H1 (cell line): Measurements from ENCODE around the gene TTC27.

Source experiments
- BRCA1 ChIP-seq: IDR thresholded peaks from 2 replicates; pipeline ENCODE4 v1.6.1; 2012; ENCODE audit warnings: low read depth, low read length, improper control_type of control experiment
- CTCF ChIP-seq, 3 experiments: IDR thresholded peaks; 1 replicate in 2 of 3; 2 replicates in 1 of 3; pipeline versions ENCODE4 v1.5.1 to v1.6.1; 2011; ENCODE audit warnings: low read length in 3 of 3, mild to moderate bottlenecking in 3 of 3, inconsistent platforms in 2 of 3, low read depth in 1 of 3, moderate library complexity in 1 of 3; ENCODE audit not compliant: insufficient read depth in 1 of 3; ENCODE audit errors: control extremely low read depth in 1 of 3
- EP300 ChIP-seq, 2 experiments: IDR thresholded peaks; 1 replicate in 1 of 2; 2 replicates in 1 of 2; pipeline ENCODE4 v1.6.1; 2011 to 2012; ENCODE audit warnings: low read depth in 2 of 2, low read length in 2 of 2, mild to moderate bottlenecking in 2 of 2, borderline replicate concordance in 1 of 2, inconsistent platforms in 1 of 2, moderate library complexity in 1 of 2
- EZH2 ChIP-seq: fragments of 200-600 bp; sonication (generic); IDR thresholded peaks from 2 replicates; pipeline ENCODE4 v1.7.1; 2012; ENCODE audit warnings: low read depth, mild to moderate bottlenecking, moderate library complexity, low read length, inconsistent platforms; ENCODE audit not compliant: severe bottlenecking
- GTF2F1 ChIP-seq: IDR thresholded peaks from 2 replicates; pipeline ENCODE4 v1.6.1; 2012; ENCODE audit warnings: low read depth, low read length, improper control_type of control experiment, borderline replicate concordance
- HDAC6 ChIP-seq: IDR thresholded peaks from one replicate; pipeline ENCODE4 v1.7.1; 2012; ENCODE audit warnings: low read depth, mild to moderate bottlenecking, inconsistent platforms, low read length, moderate library complexity
- POLR2A ChIP-seq, 2 experiments: IDR thresholded peaks; 1 replicate in 1 of 2; 2 replicates in 1 of 2; pipeline ENCODE4 v1.6.1; 2011; ENCODE audit warnings: low read depth in 2 of 2, low read length in 2 of 2, mild to moderate bottlenecking in 2 of 2; ENCODE audit errors: control extremely low read depth in 1 of 2
- POLR2AphosphoS5 ChIP-seq: IDR thresholded peaks from 2 replicates; pipeline ENCODE4 v1.6.1; 2011; ENCODE audit warnings: low read depth, low read length
- RAD21 ChIP-seq, 2 experiments: IDR thresholded peaks in 1 of 2; conservative IDR thresholded peaks in 1 of 2; 2 replicates each; pipeline ENCODE4 v1.6.1; 2011; ENCODE audit warnings: low read depth in 2 of 2, low read length in 2 of 2, improper control_type of control experiment in 1 of 2, inconsistent platforms in 1 of 2, mild to moderate bottlenecking in 1 of 2, moderate library complexity in 1 of 2
- TCF12 ChIP-seq: IDR thresholded peaks from 2 replicates; pipeline ENCODE4 v1.6.1; 2011; ENCODE audit warnings: low read depth, mild to moderate bottlenecking, low read length
- ZNF274 ChIP-seq: IDR thresholded peaks from 2 replicates; pipeline ENCODE4 v1.7.0; 2012; ENCODE audit warnings: low read length, borderline replicate concordance; ENCODE audit errors: extremely low read depth
- TF ChIP-seq, protein P1 (sequence below): IDR thresholded peaks from 2 replicates; pipeline ENCODE4 v1.6.1; 2011; ENCODE audit warnings: low read length, improper control_type of control experiment

DNA sequence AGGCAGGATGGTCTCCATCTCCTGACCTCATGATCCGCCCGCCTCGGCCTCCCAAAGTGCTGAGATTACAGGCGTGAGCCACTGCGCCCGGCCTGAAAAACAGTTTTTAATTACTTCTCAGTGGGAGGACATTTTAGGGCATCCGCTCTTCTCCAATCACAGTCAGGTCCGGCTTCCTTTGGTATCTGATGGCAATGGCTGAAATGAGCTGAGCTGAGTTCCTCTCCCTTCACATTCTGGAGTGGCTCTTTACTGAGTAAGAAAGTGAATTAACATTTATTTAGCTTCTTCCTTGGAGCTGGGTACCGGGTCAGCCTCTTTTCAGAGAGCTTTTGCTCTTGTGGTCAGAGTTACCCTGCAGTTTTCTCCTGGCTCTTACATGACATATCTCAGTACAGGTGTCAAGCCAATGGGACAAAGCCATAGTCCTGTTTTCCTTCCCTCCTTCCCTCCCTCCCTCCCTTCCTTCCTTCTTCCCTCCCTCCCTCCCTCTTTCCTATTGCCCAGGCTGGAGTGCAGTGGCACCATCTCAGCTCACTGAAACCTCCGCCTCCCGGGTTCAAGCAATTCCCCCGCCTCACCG lies 1.1 kb upstream of the TTC27 start:
- TF ChIP-seq CTCF (IDR thresholded peaks at IDR 0.05; ENCODE audit: control extremely low read depth in 1 of 3, insufficient read depth in 1 of 3, low read depth in 1 of 3, low read length in 3 of 3) (no peak), POLR2A (IDR thresholded peaks at IDR 0.05; ENCODE audit: control extremely low read depth in 1 of 2, low read depth in 2 of 2, low read length in 2 of 2) (no peak), GTF2F1 (no peak), TCF12 (no peak), POLR2AphosphoS5 (no peak), EZH2 (no peak), BRCA1 (no peak), EP300 (IDR thresholded peaks at IDR 0.05; ENCODE audit: borderline replicate concordance in 1 of 2, low read depth in 2 of 2, low read length in 2 of 2) (no peak), ZNF274 (no peak), HDAC6 (no peak), RAD21 (IDR thresholded peaks at IDR 0.05 in 1 of 2, conservative IDR thresholded peaks at IDR 0.05 in 1 of 2; ENCODE audit: low read depth in 2 of 2, low read length in 2 of 2) (no peak)
- TF ChIP-seq, protein P1, sequence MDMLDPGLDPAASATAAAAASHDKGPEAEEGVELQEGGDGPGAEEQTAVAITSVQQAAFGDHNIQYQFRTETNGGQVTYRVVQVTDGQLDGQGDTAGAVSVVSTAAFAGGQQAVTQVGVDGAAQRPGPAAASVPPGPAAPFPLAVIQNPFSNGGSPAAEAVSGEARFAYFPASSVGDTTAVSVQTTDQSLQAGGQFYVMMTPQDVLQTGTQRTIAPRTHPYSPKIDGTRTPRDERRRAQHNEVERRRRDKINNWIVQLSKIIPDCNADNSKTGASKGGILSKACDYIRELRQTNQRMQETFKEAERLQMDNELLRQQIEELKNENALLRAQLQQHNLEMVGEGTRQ, result no peak
